GM21717 (cell line): ENCODE results near the gene PLPP1.

Experiments used
- ATAC-seq: cut with Tn5 transposase; IDR thresholded peaks from one replicate; pipeline ENCODE4 v1.9.1; 2021; ENCODE audit warnings: mild to moderate bottlenecking, moderate library complexity; ENCODE audit not compliant: unreplicated experiment

Gene PLPP1

DNA sequence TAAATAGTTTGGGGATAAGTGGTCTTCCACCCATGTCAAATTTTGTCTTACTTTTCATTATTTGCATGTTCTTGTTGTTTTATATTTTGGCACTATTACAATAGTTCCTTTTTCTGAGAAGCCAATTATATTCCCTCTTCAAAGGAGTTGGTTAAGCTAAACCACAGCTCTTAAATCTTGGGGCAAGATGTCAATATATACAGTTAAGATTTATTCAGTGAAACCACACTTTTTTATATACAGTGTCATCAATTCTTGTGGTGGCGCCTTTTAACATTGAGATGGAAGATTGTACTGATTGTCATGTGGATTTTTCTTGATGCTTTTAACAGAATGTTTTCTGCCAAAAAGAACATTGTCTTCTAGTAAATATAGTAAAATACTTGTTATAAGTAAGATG is 122.9 kb downstream of the PLPP1 start:
- ATAC-seq: no peak

DNA sequence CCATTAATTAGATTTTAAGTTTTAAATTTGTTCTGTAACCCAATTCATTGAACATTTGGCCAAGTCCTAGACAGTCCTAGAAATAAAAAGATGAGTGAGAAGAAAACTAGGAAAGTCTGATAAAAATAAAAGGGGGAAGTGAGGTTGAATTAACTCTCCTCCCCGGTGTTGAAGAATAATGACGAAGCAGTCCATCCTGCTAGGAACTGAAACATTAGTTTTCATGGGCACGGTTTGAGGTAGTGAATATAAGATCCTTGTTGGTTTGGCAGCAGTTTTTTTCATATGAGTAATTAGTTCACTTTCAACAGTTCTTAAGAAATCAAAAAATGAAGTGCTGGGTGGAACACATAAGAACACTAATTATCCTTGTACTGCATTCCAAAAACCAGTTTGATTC is 123.9 kb downstream of the PLPP1 start:
- no peak for ATAC-seq

DNA sequence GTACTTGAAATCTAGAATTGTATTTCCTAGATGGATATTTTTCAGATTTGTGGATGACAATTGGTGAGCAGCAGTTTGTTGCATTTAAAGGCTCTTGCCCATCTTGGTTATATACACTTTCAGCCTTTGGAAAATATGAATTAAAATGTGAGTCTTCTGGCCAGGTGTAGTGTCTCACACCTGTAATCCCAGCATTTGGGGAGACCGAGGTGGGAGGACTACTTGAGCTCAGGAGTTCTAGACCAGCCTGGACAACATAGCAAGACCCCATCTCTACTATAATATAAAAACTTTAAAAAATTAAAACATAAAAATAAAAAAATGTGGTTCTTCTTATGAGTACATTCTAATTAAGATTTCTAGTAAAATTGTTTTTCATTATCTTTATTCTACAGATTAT is 125.0 kb downstream of the PLPP1 start:
- ATAC-seq: no peak

- ATAC-seq: no peak
These were observed 126.8 kb downstream of the PLPP1 start for GRCh38 chr5:55407984-55408383.

- ATAC-seq: no peak
These were observed 127.6 kb downstream of the PLPP1 start for GRCh38 chr5:55407059-55407684.

GRCh38 chr5:55406292-55406691 is 128.5 kb downstream of the PLPP1 start:
- no peak for ATAC-seq

DNA sequence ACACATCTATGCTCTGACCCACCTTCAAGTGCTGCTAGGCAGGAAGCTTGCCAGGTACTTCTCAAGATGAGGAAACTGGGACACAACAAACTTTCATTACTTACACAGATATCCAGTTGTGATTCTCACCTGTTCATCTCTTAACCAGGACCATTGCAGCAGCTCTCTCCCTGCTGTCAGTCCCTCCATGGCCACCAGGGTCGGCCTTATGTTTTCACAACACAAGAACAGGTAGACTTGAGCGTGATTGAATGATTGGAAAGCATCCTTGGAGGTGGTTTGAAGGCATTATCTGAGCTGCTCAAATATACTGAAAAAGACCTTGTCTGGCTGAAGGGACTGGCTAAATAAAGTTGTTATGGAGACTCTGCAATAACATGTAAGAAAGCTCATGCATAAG is 132.6 kb downstream of the PLPP1 start:
- ATAC-seq: no peak

GRCh38 chr5:55393501-55394175 is 141.1 kb downstream of the PLPP1 start:
- no peak for ATAC-seq

GRCh38 chr5:55392669-55393068 is 142.1 kb downstream of the PLPP1 start:
- no peak for ATAC-seq

DNA sequence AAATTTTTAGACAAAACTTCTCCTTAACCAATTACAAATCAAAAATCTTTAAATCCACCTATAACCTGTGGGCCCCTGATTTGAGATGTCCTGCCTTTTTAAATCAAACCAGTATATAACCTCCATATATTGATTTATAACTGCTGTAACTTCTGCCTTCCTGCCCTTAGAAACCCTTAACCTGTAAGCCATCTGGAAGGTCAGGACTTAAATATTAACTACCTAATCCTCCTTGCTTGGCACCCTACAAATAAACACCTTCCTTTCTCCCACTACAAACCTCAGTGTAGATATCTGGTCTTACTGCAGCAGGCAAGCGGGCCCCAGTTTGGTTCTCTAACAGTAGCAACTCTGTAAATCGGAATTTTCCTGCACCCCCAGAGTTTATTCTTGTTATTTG is 143.1 kb downstream of the PLPP1 start:
- no peak for ATAC-seq

DNA sequence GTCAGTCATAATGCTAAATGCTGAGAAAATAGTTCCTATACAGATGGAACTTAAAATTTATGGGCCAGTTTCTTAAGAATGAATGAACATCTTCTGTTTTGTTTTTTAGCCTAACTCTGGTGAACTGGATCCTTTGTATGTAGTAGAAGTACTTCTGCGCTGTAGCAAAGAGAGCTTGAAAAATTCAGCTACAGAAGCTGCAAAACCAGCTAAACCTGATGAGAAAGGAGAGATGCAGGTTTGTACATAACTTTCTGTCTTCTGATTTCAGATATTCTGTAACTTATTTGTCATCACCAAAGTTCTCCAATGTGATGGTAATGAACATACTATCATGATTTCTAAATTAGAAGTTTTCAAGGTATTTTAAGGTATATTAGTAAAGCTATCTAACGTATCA is 146.9 kb downstream of the PLPP1 start:
- ATAC-seq: no peak

- no peak for ATAC-seq
These were observed 148.4 kb downstream of the PLPP1 start for GRCh38 chr5:55386356-55386755.

DNA sequence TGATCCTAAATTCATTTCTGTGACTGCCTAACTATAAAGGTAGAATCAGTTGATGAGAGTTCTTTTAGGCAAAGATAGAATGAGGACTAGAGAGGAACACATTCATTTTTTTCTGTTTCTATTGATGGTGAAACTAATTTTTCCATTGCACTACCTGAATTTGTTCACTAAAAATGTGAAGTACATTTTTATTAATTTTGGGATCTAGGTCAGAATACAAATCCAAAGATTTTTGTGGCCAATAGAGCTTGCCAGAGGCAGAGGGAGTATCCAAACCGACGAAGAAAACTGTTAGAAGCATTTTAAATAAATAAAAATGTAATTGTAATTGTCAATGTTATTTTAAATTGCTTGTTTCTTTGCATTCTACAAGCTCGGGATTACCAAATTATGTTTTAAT is 148.9 kb downstream of the PLPP1 start:
- ATAC-seq: no peak

GRCh38 chr5:55385227-55385626 is 149.5 kb downstream of the PLPP1 start:
- no peak for ATAC-seq

DNA sequence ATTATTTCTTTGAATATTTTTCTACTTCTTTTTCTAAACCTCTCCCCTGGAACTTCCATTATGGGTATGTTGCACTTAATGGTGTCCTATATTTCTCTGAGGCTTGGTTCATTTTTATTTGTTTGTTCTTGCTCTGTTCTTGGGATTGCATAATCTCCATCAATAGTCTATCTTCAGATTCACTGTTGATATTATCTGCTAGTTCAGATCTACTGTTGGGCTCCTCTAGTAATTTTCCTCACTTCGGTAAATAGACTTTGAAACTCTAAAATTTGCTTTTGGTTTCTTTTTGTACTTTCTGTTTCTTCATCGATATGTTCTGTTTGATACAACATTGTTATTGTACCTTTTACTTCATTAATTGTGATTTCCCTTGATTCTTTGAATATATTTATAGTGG is 150.7 kb downstream of the PLPP1 start:
- no peak for ATAC-seq

- ATAC-seq: no peak
These were observed 151.5 kb downstream of the PLPP1 start for GRCh38 chr5:55383254-55383653.

GRCh38 chr5:55377810-55378209 is 157.0 kb downstream of the PLPP1 start:
- no peak for ATAC-seq
